GM19351 (cell line): ENCODE measurements around the gene KRT33A.

Experiments used
- ATAC-seq: cut with Tn5 transposase; IDR thresholded peaks from one replicate; pipeline ENCODE4 v1.9.1; 2021; ENCODE audit warnings: mild to moderate bottlenecking, moderate library complexity; ENCODE audit not compliant: unreplicated experiment

Gene KRT33A

GRCh38 chr17:41331606-41332005, 19.0 kb downstream of the KRT33A start:
- no peak for ATAC-seq

DNA sequence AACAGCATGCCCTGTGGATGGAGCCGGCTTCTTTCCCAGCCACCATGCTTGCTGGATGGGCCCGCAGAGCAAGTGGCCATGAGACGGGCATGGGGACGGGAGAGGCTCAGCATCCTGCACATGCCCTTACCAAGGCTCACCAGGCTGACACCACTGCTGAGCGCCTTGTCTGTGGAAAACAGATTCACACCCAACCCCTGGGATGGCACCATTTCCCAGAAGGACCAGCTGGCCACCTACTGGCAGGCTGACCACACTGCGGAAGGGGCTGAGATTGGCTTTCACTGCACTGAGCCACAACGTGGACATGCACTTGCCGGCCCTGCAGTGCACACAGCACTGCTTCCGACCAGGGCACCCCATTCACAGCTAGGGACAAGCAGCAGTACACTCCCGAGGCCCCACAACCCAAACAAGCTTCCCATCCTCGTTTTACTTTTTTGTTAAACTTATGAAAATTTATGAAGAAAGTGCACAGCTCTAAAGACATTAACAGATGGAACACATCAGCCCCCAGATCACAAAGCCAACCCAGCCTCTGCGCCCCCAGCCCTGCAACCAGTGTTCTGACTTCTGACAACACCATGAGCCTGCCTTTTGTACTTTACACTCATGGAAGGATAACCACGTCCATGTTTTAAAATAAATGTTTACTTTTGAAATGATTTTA, 21.2 kb downstream of the KRT33A start:
- ATAC-seq = no peak

- no peak for ATAC-seq
Measured at GRCh38 chr17:41328207-41328606, 22.4 kb downstream of the KRT33A start.

DNA sequence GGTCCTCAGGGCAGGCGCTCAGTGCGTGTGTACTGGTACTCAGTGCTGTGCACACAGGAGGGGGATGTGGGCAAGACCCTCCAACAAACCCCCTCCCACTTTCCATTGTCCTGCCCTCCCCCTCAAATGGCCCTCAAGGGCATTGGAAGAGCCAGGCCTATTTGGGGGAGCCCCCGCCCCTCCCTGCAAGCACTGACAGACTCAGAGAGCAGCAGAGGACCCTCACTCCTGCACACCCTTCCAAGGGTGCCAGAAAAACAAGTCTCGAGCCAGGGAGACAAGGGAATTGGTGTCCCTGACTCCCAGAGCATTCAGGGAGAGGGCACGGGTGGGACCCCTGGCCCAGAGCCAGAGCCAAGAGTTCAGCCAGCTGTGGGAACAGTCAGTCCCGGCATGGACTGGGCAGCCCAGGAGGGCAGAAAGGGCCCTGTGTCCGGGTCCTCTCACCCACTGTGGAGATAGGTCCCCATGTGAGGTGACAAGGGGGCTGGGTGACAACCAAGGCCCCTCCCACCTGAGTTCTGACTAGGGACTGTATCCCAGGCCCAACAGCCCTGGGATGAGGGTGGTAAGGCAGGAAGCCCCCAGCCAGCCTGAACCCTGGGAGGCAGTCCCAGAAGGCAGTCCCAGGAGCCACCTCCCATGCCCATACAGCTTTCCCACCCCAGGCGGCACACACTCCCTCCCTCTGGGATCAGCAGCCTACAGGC, 23.1 kb downstream of the KRT33A start:
- no peak for ATAC-seq

GRCh38 chr17:41326173-41327145, 24.2 kb downstream of the KRT33A start:
- ATAC-seq = no peak

GRCh38 chr17:41325611-41326010, 25.0 kb downstream of the KRT33A start:
- no peak for ATAC-seq

GRCh38 chr17:41325126-41325525, 25.5 kb downstream of the KRT33A start:
- ATAC-seq = no peak

DNA sequence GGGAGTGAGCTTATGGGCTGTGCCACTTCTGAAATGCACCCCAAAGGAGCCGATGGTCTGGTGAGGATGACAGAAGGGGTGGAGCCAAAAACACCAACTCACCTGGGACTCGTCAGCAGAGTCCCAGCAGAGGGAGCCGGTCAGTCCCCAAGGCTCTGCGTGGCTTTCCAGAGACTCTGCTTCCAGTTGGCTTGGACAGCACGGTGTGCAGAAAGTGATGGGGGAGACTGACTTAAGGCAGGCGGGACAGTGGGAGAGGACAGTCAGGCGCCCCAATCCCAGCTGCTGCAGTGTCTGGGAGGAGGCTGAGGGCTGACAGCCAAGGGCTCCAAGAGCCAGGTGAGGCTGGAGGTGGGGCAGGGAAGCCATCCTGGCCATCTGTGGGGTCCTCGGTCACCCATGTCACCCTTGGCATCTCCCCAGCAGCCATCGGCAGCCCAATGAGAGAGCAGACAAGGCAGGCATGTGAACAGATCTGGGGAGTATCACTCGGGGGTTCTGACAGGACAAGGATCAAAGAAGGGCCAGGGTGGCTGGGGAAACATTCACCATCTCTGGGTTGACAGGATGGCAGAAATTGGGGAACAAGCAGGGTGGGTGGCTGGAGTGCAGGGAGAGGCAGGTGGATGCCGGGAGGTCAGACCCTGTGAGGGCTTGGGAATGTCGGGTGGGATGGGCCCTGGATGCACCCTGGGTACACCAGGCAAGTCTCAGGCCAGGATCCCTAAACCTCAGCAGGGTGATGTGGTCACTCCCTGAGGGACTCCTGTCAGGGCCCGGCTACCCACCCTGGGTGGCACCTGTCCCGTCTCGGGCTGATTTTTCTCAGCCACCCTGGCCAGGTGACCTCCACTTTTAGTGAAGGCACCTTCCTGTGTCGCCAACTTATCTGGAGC, 26.2 kb downstream of the KRT33A start:
- ATAC-seq = no peak

GRCh38 chr17:41322903-41323895, 27.4 kb downstream of the KRT33A start:
- no peak for ATAC-seq

DNA sequence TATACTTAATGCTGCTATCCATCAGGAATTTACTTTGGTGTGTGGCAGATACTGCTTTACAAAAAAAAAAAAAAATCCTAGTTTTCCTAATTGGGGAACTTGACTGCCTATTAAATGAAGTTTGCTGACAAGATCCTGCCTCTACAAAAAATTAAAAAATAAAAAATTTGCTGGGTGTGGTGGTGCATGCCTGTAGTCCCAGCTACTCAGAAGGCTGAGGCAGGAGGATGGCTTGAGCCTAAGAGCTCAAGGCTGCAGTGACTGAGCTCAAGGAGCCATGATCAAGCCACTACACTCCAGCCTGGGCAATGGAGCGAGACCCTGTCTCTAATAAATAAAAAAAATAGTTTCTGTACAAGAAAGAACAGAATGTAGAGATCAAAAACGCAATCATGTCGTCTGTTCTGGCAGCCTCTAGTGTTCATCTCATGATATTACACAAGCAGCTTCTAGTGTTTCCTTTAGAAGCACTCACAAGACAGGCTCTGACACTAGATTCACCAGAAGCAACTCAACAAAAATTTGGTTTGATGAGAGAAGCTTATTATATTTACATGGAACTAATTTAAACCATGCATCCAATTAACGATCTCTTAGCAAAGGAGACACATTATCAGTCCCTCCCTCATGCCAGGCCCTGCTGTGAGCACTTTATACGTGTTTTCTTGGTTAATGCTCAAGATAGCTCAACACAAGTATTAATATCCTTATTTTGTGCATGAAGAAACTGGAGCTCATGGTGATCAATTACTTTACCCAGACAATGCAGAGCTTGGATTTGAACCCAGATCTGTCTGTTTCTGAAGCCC, 28.3 kb downstream of the KRT33A start:
- no peak for ATAC-seq

GRCh38 chr17:41318231-41318630, 32.4 kb downstream of the KRT33A start:
- no peak for ATAC-seq

DNA sequence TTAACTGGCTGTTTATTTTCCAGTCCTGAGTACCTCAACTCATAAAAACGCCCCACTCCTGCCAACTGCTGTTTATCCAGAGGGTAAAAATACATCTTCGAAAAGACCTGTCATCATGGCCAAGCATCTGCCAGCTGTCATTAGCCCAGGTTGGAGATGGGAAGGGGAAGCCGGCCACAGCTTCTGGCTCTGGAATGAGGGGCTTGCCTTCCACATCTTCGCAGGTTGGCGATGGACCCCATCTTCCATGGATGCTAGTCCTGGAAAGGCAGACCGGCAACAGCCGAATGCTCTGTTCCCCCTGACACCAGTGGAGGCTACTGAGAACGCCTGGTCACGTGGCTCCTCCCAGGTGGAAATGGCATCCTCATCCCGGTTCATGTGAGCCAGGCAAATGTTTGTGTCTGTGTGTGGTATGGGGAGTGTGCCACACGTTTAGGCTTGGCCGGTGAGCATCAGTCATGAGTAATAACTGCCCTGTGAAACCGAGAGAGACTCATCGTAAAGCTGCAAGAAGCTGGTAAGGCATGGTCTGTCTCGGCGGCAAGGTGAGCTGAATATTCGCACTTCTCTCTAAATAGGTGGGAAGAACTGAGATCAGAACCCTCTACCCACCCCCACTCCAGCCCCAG, 34.7 kb downstream of the KRT33A start:
- no peak for ATAC-seq

DNA sequence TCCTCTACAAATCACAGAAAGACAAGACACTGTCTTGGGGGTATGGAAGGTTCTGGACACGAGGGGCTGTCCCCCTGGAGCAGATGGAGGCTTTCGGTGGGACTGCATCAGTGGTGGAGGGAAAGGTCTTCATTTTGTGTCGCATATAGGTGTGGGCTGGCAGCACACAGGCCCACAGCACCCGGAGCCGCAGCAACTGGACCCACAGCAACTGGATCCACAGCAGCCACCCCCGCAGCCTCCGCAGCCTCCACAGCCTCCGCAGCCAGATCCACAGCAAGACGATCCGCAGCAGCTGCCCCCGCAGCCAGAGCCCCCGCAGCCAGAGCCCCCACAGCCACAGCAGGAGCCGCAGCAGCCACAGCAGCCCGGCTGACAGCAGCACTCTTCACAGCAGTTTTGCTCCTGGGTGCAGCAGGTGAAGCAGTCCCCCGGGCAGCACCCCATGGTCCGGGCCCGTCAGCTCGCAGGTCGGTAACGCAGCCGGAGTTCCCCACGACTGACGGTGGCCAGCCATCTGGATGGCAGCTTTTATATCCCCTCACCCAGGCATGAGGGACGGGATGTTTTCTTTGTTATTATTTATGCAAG, 35.3 kb downstream of the KRT33A start, which contains the start of gene KRTAP17-1:
TSS of gene KRTAP17-1 (minus strand) at position 507 of the 591 bp plus-strand sequence. CDS start at position 447, 60 bp downstream.
- no peak for ATAC-seq

DNA sequence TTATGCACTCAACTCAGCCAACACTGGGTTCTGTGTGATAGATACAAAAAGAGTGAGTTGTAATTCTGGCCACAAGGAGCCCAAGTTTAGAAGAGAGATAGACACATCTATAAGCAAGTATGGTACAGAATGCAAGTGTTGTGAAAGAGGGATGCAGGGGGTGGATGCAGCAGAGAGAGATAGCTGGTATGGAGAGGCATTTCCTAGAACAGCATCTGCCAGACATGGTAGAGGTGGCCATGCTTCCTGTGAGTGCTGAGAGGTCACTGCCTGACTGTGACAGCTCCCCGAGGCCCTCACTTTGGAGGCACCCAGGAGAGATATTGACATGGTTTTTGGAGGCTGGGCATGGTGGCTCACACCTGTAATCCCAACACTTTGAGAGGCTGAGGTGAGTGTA, 39.5 kb downstream of the KRT33A start:
- ATAC-seq = no peak

DNA sequence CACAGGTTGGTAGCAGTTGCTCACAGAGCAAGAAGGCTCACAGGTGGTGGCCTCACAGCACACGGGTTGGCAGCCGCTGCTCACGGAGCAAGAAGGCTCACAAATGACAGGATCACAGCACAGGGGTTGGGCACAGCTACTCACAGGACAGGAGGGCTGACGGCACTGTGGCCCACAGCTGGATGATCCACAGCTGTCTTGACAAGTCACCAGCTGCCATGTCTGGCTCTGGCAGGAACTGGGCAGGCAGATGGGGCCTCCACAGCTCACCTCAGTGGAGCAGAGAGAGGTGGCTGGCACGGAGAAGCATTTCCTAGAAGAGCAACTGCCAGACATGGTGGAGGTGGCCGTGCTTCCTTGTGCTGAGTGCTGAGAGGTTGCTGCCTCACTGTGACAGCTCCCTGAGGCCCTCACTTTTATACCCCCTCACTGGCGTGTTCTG, 41.7 kb downstream of the KRT33A start, which contains the start of gene KRTAP16-1:
TSS of gene KRTAP16-1 (minus strand) at position 392 of the 442 bp plus-strand sequence. CDS start at position 336, 56 bp downstream.
- ATAC-seq = no peak

- ATAC-seq = no peak
Measured at GRCh38 chr17:41308251-41308917, 42.2 kb downstream of the KRT33A start.

GRCh38 chr17:41307647-41308046, 43.0 kb downstream of the KRT33A start:
- no peak for ATAC-seq
